HepG2 (cell line): ENCODE measurements around the gene ANKRD13C. TPM values are rescaled to one million over a fixed set of nuclear protein-coding genes. Genes with fewer than 3 reads are reported as not detected.

Source experiments
- AKAP8 ChIP-seq: sonication (generic); formaldehyde crosslinking; IDR thresholded peaks from 2 replicates; pipeline ENCODE4 v1.5.1; 2020; ENCODE audit warnings: mild to moderate bottlenecking, missing genetic modification reagents
- ATF2 ChIP-seq: sonication (generic); formaldehyde crosslinking; IDR thresholded peaks from 2 replicates; pipeline ENCODE4 v1.4.0; 2020; ENCODE audit warnings: missing genetic modification reagents
- ATF7 ChIP-seq, 2 experiments: fragments of 450-650 bp in 1 of 2; sonication (generic) in 1 of 2; formaldehyde crosslinking in 1 of 2; IDR thresholded peaks; 2 replicates each; pipeline versions ENCODE4 v1.4.0 to v1.6.1; 2016 to 2020; ENCODE audit warnings: antibody characterized with exemption in 1 of 2, mild to moderate bottlenecking in 1 of 2, missing genetic modification reagents in 1 of 2
- GABPB1 ChIP-seq: IDR thresholded peaks from 2 replicates; pipeline ENCODE4 v1.6.1; 2016; ENCODE audit warnings: mild to moderate bottlenecking, missing genetic modification reagents, moderate library complexity, missing compliant biosample characterization
- KAT7 ChIP-seq: IDR thresholded peaks from 2 replicates; pipeline ENCODE4 v1.6.1; 2018; ENCODE audit warnings: borderline replicate concordance, missing compliant biosample characterization
- NFATC3 ChIP-seq: sonication (generic); formaldehyde crosslinking; IDR thresholded peaks from 2 replicates; pipeline ENCODE4 v1.5.1; 2020; ENCODE audit warnings: mild to moderate bottlenecking, missing genetic modification reagents
- NFYC ChIP-seq: IDR thresholded peaks from 2 replicates; pipeline ENCODE4 v1.6.1; 2016; ENCODE audit warnings: missing genetic modification reagents, missing compliant biosample characterization
- RFXAP ChIP-seq: sonication (generic); formaldehyde crosslinking; IDR thresholded peaks from 2 replicates; pipeline ENCODE4 v1.4.0; 2020; ENCODE audit warnings: missing genetic modification reagents, borderline replicate concordance
- TFDP2 ChIP-seq: sonication (generic); formaldehyde crosslinking; IDR thresholded peaks from 2 replicates; pipeline ENCODE4 v1.4.0; 2020; ENCODE audit warnings: missing genetic modification reagents
- ZBTB26 ChIP-seq: IDR thresholded peaks from 2 replicates; pipeline ENCODE4 v1.6.1; 2016; ENCODE audit warnings: missing compliant biosample characterization, missing genetic modification reagents, borderline replicate concordance
- ZEB1 ChIP-seq: IDR thresholded peaks from 2 replicates; pipeline ENCODE4 v1.6.1; 2012; ENCODE audit warnings: mild to moderate bottlenecking, low read depth, inconsistent platforms; ENCODE audit not compliant: insufficient replicate concordance
- ZFYVE20 ChIP-seq: sonication (generic); formaldehyde crosslinking; IDR thresholded peaks from 2 replicates; pipeline ENCODE4 v1.8.0; 2023; ENCODE audit warnings: low read depth, mild to moderate bottlenecking, moderate library complexity, missing genetic modification reagents, borderline replicate concordance
- ZMYM3 ChIP-seq: sonication (generic); formaldehyde crosslinking; IDR thresholded peaks from 2 replicates; pipeline ENCODE4 v1.5.1; 2020; ENCODE audit warnings: mild to moderate bottlenecking, missing genetic modification reagents
- ZNF10 ChIP-seq: sonication (generic); formaldehyde crosslinking; IDR thresholded peaks from 2 replicates; pipeline ENCODE4 v1.4.0; 2020; ENCODE audit warnings: mild to moderate bottlenecking, low read depth, missing genetic modification reagents, borderline replicate concordance
- ZNF460 ChIP-seq: sonication (generic); formaldehyde crosslinking; IDR thresholded peaks from 2 replicates; pipeline ENCODE4 v1.5.1; 2020; ENCODE audit warnings: missing genetic modification reagents, mild to moderate bottlenecking, borderline replicate concordance
- ZNF589 ChIP-seq: sonication (generic); formaldehyde crosslinking; conservative IDR thresholded peaks from 2 replicates; pipeline ENCODE4 v1.8.0; 2022; ENCODE audit warnings: mild to moderate bottlenecking, moderate library complexity, missing genetic modification reagents
- ZNF691 ChIP-seq: sonication (generic); formaldehyde crosslinking; IDR thresholded peaks from 2 replicates; pipeline ENCODE4 v1.4.0; 2020; ENCODE audit warnings: missing genetic modification reagents, low read depth, mild to moderate bottlenecking, borderline replicate concordance
- ZNF710 ChIP-seq: sonication (generic); formaldehyde crosslinking; IDR thresholded peaks from 2 replicates; pipeline ENCODE4 v1.5.0; 2020; ENCODE audit warnings: mild to moderate bottlenecking, missing genetic modification reagents, borderline replicate concordance
- ZNF782 ChIP-seq: sonication (generic); formaldehyde crosslinking; IDR thresholded peaks from 2 replicates; pipeline ENCODE4 v1.4.0; 2020; ENCODE audit warnings: missing genetic modification reagents, mild to moderate bottlenecking, borderline replicate concordance
- polyA plus RNA-seq, 8 experiments: library from polyadenylated mRNA; depleted of rRNA in 3 of 8; stranded (reverse) in 7 of 8; unstranded in 1 of 8; fragments of >200 nt; fragmentation: Illumina TruSeq in 4 of 8; extraction: Trizol in 4 of 8; gene quantifications; 2 replicates each; pipeline versions ENCODE4 v1.2.1 to v1.2.3, GENCODE V29; 2011 to 2016; ENCODE audit warnings: low read depth in 4 of 8, missing spikeins in 1 of 8, mixed read lengths in 1 of 8; ENCODE audit not compliant: insufficient read depth in 1 of 8
- total RNA-seq, 5 experiments: library from RNA; depleted of rRNA; stranded (reverse); fragments of >200 nt; fragmentation: Illumina TruSeq; extraction: Trizol; gene quantifications; 2 replicates each; pipeline ENCODE4 v1.2.3, GENCODE V29; 2016; ENCODE audit warnings: low read depth in 1 of 5

The ANKRD13C gene
- total and polyA plus RNA-seq, 2 of the 13 experiments (the other 11 are each of a cell fraction or from before 2014, with no cell fraction given): 6.2 to 17.6 TPM

GRCh38 chr1:70221238-70222121 is 133.0 kb downstream of the ANKRD13C start, which contains the start of gene SRSF11 (continued):
- TF ChIP-seq TFDP2 (CRISPR knock-in tag): peak; percentile 82
- TF ChIP-seq ZFYVE20: no peak; the same call in 1 of the 2 replicates
- TF ChIP-seq ZNF10 (CRISPR knock-in tag): no peak
- peak; percentile 99 for TF ChIP-seq KAT7
- no peak for TF ChIP-seq NFYC (CRISPR knock-in tag)
- no peak for TF ChIP-seq ZEB1
- TF ChIP-seq ZNF460 (CRISPR knock-in tag): no peak
- peak; percentile 71; the same call in 1 of the 2 replicates for TF ChIP-seq ZNF691
- no peak for TF ChIP-seq ATF7 (IDR thresholded peaks at IDR 0.05)
- TF ChIP-seq ATF7 (CRISPR knock-in tag; IDR thresholded peaks at IDR 0.05): no peak
- peak; percentile 78 for TF ChIP-seq ZNF782
- no peak; the same call in 1 of the 2 replicates for TF ChIP-seq ZNF589 (CRISPR knock-in tag)
- peak; percentile 47; the same call in 1 of the 2 replicates for TF ChIP-seq ZNF710 (CRISPR knock-in tag)
- TF ChIP-seq NFATC3 (CRISPR knock-in tag): no peak
- no peak for TF ChIP-seq AKAP8 (CRISPR knock-in tag)
- 0 out of 2 replicates have a peak, but pooled peaks have one; percentile 15 for TF ChIP-seq ZBTB26 (CRISPR knock-in tag)
- TF ChIP-seq ATF2 (CRISPR knock-in tag): peak; percentile 49; the same call in 1 of the 2 replicates
- TF ChIP-seq RFXAP (CRISPR knock-in tag): no peak
- 0 out of 2 replicates have a peak, but pooled peaks have one; percentile 25 for TF ChIP-seq ZMYM3
- TF ChIP-seq GABPB1 (CRISPR knock-in tag): peak; percentile 81
